GM23248 (cell line): ENCODE measurements around the gene SLC6A11. TPM values are rescaled to one million over a fixed set of nuclear protein-coding genes. Genes with fewer than 3 reads are reported as not detected.

Source experiments
- DNase-seq: peaks from one replicate; pipeline ENCODE4 v3.0.0-alpha.2; 2015
- H2AFZ ChIP-seq: fragments of 200-600 bp; sonication (generic); 2 replicates; pipeline ENCODE4 v1.6.1; 2016; ENCODE audit warnings: antibody characterized with exemption
- H3F3A ChIP-seq: fragments of 200-600 bp; sonication (generic); 2 replicates; pipeline ENCODE4 v1.6.1; 2016; ENCODE audit warnings: mild to moderate bottlenecking, antibody characterized with exemption, mixed run types; ENCODE audit not compliant: insufficient read depth
- H3K27ac ChIP-seq: fragments of 200-600 bp; sonication (generic); 2 replicates; pipeline ENCODE4 v1.5.1; 2016; ENCODE audit warnings: mild to moderate bottlenecking
- H3K27me3 ChIP-seq: fragments of 200-600 bp; sonication (generic); replicated peaks from 2 replicates; pipeline ENCODE4 v1.6.1; 2016; ENCODE audit warnings: mild to moderate bottlenecking; ENCODE audit not compliant: insufficient read depth
- H3K36me3 ChIP-seq: fragments of 200-600 bp; sonication (generic); 2 replicates; pipeline ENCODE4 v1.6.1; 2016; ENCODE audit warnings: low read depth, mild to moderate bottlenecking
- H3K4me1 ChIP-seq: fragments of 200-600 bp; sonication (generic); 2 replicates; pipeline ENCODE4 v1.6.1; 2016; ENCODE audit warnings: mild to moderate bottlenecking; ENCODE audit not compliant: insufficient read depth
- H3K4me2 ChIP-seq: fragments of 200-600 bp; sonication (generic); one replicate; pipeline ENCODE4 v1.6.1; 2016; ENCODE audit warnings: mild to moderate bottlenecking; ENCODE audit not compliant: unreplicated experiment
- H3K4me3 ChIP-seq: fragments of 200-600 bp; sonication (generic); 2 replicates; pipeline ENCODE4 v1.5.1; 2016; ENCODE audit warnings: mild to moderate bottlenecking
- H3K79me2 ChIP-seq: fragments of 200-600 bp; sonication (generic); 2 replicates; pipeline ENCODE4 v1.6.1; 2016; ENCODE audit warnings: mild to moderate bottlenecking; ENCODE audit not compliant: insufficient read depth
- H3K9ac ChIP-seq: fragments of 200-600 bp; sonication (generic); 2 replicates; pipeline ENCODE4 v1.6.1; 2016; ENCODE audit warnings: mild to moderate bottlenecking
- H3K9me2 ChIP-seq: fragments of 200-600 bp; sonication (generic); 2 replicates; pipeline ENCODE4 v1.6.1; 2016; ENCODE audit warnings: mixed run types, mild to moderate bottlenecking, moderate library complexity; ENCODE audit not compliant: insufficient read depth
- H3K9me3 ChIP-seq: fragments of 200-600 bp; sonication (generic); one replicate; pipeline ENCODE4 v1.6.1; 2017; ENCODE audit warnings: low read depth
- H4K20me1 ChIP-seq: fragments of 200-600 bp; sonication (generic); 2 replicates; pipeline ENCODE4 v1.6.0; 2016; ENCODE audit not compliant: insufficient read depth
- EZH2 ChIP-seq: fragments of 200-600 bp; sonication (generic); IDR thresholded peaks from 2 replicates; pipeline ENCODE4 v1.6.1; 2018; ENCODE audit warnings: antibody characterized with exemption, mild to moderate bottlenecking; ENCODE audit not compliant: insufficient read depth, poor library complexity, severe bottlenecking
- EZH2phosphoT487 ChIP-seq: fragments of 200-600 bp; sonication (generic); IDR thresholded peaks from 2 replicates; pipeline ENCODE4 v1.6.1; 2018; ENCODE audit warnings: antibody characterized with exemption, moderate library complexity, mild to moderate bottlenecking, low read depth; ENCODE audit not compliant: insufficient read depth
- WGBS, 2 experiments: methylation state at CpG; one replicate each; pipeline ENCODE4 v1.1.6; 2015 to 2017; ENCODE audit warnings: low lambda C conversion rate in 2 of 2, low coverage in 1 of 2; ENCODE audit errors: missing lambda C conversion rate in 2 of 2; 5-methylcytosine and 5-hydroxymethylcytosine counted together
- in situ Hi-C: fragments of 300-500 bp; cut with MboI; formaldehyde crosslinking; loops from 2 replicates; pipeline ENCODE4 v1.15.0; 2020
- polyA plus RNA-seq: library from polyadenylated mRNA; unstranded; fragments of >200 nt; fragmentation: Nextera tagmentation; extraction: Ambion mirVana; gene quantifications from 2 replicates; pipeline ENCODE4 v1.2.1, GENCODE V29; 2016
- total RNA-seq: library from RNA; depleted of rRNA; stranded (reverse); fragments of >200 nt; shearing (Covaris generic); gene quantifications from 2 replicates; pipeline ENCODE4 v1.2.3, GENCODE V29; 2014

Gene SLC6A11
- total and polyA plus RNA-seq, 2 experiments from 2014 or later = not detected

DNA sequence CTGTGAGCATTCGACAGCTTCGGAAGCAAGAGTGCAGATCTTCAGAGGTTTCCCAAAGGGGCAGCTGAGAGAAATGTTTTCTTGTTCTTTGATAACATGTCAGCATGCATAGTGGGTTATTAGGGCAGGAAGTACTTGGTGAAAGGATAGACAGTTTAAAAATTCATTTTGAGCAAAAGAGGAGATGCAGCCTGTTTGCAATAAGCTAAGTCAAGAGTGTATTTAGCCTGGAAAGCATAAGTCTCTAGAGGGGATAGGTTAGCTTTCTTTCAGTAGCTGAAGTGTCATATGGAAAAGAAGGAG lies 7.4 kb downstream of the SLC6A11 start:
- Histone ChIP-seq H3K27ac (no peak overlapping the region), H2AFZ (no peak overlapping the region), H3K4me3 (no peak overlapping the region), H4K20me1 (no peaks in the 10 kb centered on the region), H3K9me2 (no peaks in the 10 kb centered on the region), H3K9ac (no peak overlapping the region), H3K27me3 (peaks cover 8% of the 10 kb centered on the region), H3K9me3 (no peaks in the 10 kb centered on the region), H3K79me2 (no peaks in the 10 kb centered on the region), H3F3A (no peaks in the 10 kb centered on the region), H3K36me3 (no peaks in the 10 kb centered on the region), H3K4me2 (no peak overlapping the region), H3K4me1 (no peaks in the 10 kb centered on the region)
- TF ChIP-seq EZH2phosphoT487 (no peak), EZH2 (no peak)
- DNase-seq = no peak
- in situ Hi-C loops = no loop called here
- 31 to 51% methylated on average over 2 of the region's 2 CpGs for WGBS, 2 experiments

DNA sequence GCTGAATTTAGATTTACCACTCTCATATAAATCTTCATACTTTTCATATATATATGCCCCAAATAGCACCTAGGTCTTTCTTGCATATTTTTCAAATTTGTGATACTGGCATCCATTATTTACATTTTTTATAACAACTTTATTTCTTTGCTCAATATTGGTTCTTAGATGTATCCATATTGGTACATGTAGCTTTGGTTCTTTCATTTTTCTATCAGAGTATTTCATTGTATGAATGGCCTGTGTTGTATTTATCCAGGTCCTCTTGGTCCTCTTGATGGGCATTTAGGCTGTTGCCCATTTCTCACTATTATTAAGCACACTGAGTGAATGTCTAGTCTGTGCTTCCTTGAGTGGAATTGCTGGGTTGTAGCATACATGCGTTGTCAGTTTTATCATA lies 8.4 kb downstream of the SLC6A11 start:
- Histone ChIP-seq H3K36me3 (no peaks in the 10 kb centered on the region), H3K27me3 (0 out of 2 replicates have a peak, but pooled peaks cover 2% of the 10 kb centered on the region), H3K4me2 (no peak overlapping the region), H3K9me3 (no peaks in the 10 kb centered on the region), H3F3A (no peaks in the 10 kb centered on the region), H3K9ac (no peak overlapping the region), H4K20me1 (no peaks in the 10 kb centered on the region), H3K79me2 (no peaks in the 10 kb centered on the region), H3K4me3 (no peak overlapping the region), H3K9me2 (no peaks in the 10 kb centered on the region), H3K4me1 (no peaks in the 10 kb centered on the region), H3K27ac (no peak overlapping the region), H2AFZ (no peak overlapping the region)
- in situ Hi-C loops = no loop called here
- no peak for DNase-seq
- 56 to 62% methylated on average over 1 of the region's 1 CpG for WGBS, 2 experiments
- TF ChIP-seq EZH2 (no peak), EZH2phosphoT487 (no peak)

DNA sequence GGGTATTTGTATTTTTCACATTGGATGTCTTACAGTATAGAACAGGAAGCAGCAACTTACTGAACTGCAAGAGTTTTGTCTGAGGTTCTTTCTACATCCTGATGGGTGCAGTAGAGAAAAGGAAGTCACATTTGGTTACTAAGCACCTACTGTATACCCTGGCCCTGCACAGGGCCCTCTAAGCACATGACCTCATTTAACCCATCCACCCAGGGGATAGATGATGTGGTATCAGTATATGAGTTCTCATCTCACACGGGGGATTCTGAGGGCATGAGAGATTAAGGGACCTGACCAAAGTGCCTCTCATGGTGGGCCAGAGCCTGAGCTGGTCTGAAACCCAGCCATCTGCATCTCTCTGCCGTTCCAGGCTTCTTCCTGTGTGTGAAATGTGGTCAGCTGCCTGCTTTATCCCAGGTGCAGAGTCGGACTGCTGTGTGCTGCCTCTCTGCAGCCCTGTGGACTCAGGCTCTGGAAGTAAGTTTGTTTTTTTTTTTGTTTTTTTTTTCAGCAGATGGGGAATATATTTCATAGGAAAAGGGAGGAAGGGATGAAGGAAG lies 17.9 kb downstream of the SLC6A11 start:
- H3K9me2 ChIP-seq = no peaks in the 10 kb centered on the region
- DNase-seq = no peak
- no peak overlapping the region for H3K27ac ChIP-seq
- no peak overlapping the region for H3K4me3 ChIP-seq
- TF ChIP-seq EZH2phosphoT487 = no peak
- no peak for TF ChIP-seq EZH2
- no peaks in the 10 kb centered on the region for H3K36me3 ChIP-seq
- no peak overlapping the region for H3K9ac ChIP-seq
- H3K79me2 ChIP-seq = no peaks in the 10 kb centered on the region
- peaks cover 19% of the 10 kb centered on the region for H3K27me3 ChIP-seq
- H4K20me1 ChIP-seq = no peaks in the 10 kb centered on the region
- no peaks in the 10 kb centered on the region for H3K9me3 ChIP-seq
- in situ Hi-C loops = no loop called here
- no peak overlapping the region for H3K4me2 ChIP-seq
- H3K4me1 ChIP-seq = no peaks in the 10 kb centered on the region
- H2AFZ ChIP-seq = no peak overlapping the region
- H3F3A ChIP-seq = no peaks in the 10 kb centered on the region
- 29 to 37% methylated on average over 3 of the region's 3 CpGs for WGBS, 2 experiments

GRCh38 chr3:10834951-10835350 lies 18.9 kb downstream of the SLC6A11 start:
- Histone ChIP-seq H3K9me2 (no peaks in the 10 kb centered on the region), H3K27ac (no peak overlapping the region), H2AFZ (no peak overlapping the region), H3K4me1 (no peaks in the 10 kb centered on the region), H3K4me3 (no peak overlapping the region), H4K20me1 (no peaks in the 10 kb centered on the region), H3K79me2 (no peaks in the 10 kb centered on the region), H3K36me3 (no peaks in the 10 kb centered on the region), H3K27me3 (peaks cover 19% of the 10 kb centered on the region), H3K4me2 (no peak overlapping the region), H3K9me3 (no peaks in the 10 kb centered on the region), H3F3A (no peaks in the 10 kb centered on the region), H3K9ac (no peak overlapping the region)
- in situ Hi-C loops = no loop called here
- no peak for DNase-seq
- TF ChIP-seq EZH2 = no peak
- no peak for TF ChIP-seq EZH2phosphoT487
- WGBS, 2 experiments = 40 to 48% methylated on average over 8 to 10 of the region's 10 CpGs

- peaks cover 19% of the 10 kb centered on the region for H3K27me3 ChIP-seq
- in situ Hi-C loops = no loop called here
- H3K9me2 ChIP-seq = no peaks in the 10 kb centered on the region
- DNase-seq = no peak
- no peaks in the 10 kb centered on the region for H3K9me3 ChIP-seq
- H3K27ac ChIP-seq = no peak overlapping the region
- H3K36me3 ChIP-seq = no peaks in the 10 kb centered on the region
- no peaks in the 10 kb centered on the region for H3K79me2 ChIP-seq
- H3K4me2 ChIP-seq = no peak overlapping the region
- H3K4me1 ChIP-seq = no peaks in the 10 kb centered on the region
- no peak for TF ChIP-seq EZH2
- TF ChIP-seq EZH2phosphoT487 = no peak
- no peak overlapping the region for H3K9ac ChIP-seq
- H3F3A ChIP-seq = no peaks in the 10 kb centered on the region
- H3K4me3 ChIP-seq = no peak overlapping the region
- 40 to 42% methylated on average over 8 of the region's 8 CpGs for WGBS, 2 experiments
- no peak overlapping the region for H2AFZ ChIP-seq
- H4K20me1 ChIP-seq = no peaks in the 10 kb centered on the region
Measured at GRCh38 chr3:10835406-10835805, 19.4 kb downstream of the SLC6A11 start.
